Omental fat pad (tissue), 4 donors: ENCODE data around the gene ASAP2. TPM values are rescaled to one million over a fixed set of nuclear protein-coding genes. Genes with fewer than 3 reads are reported as not detected.

Experiments used
- ATAC-seq: fragments of 150-250 bp; one replicate; pipeline ENCODE4 v1.9.1; 2016; ENCODE audit warnings: mild to moderate bottlenecking, moderate library complexity; ENCODE audit not compliant: low FRiP score
- DNase-seq: peaks from one replicate; pipeline ENCODE4 v3.0.0-alpha.2; 2019; ENCODE audit warnings: low spot score
- total RNA-seq, 4 donors: library from RNA; depleted of rRNA; stranded (reverse); fragments of >200 nt; gene quantifications; one replicate each; pipeline ENCODE4 v1.1.0, GENCODE V29; 2016
- TF ChIP-seq, protein P1 (sequence below), 3 donors: fragments of 450-650 bp; IDR thresholded peaks; one replicate each; pipeline ENCODE4 v1.5.1; 2016 to 2017; ENCODE audit warnings: antibody characterized with exemption in 3 of 3, mild to moderate bottlenecking in 3 of 3, moderate library complexity in 2 of 3

Gene ASAP2
- total RNA-seq, 4 donors from 2014 or later, result 16.8 to 57.4 (median 22.8) TPM

DNA sequence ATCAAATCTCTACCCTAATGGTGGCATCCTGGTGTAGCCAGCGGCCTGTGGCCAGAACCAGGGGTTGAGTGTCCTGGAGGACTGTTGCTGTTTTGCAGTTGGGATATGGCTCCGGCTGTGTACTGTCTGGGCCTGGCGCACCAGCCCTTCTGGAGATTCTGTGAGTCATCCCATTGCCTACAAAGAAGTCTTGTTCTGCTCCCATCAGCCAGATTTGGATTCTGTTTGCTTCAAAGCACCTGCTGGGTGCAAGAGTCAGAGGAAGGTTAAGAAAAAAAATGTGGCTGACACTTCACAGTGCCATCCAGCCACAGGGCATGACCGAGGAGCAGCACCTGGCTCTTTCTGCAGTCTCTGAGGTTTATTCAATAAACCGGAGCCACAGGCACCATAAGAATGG lies 41.0 kb upstream of the ASAP2 start:
- no peak for ATAC-seq

DNA sequence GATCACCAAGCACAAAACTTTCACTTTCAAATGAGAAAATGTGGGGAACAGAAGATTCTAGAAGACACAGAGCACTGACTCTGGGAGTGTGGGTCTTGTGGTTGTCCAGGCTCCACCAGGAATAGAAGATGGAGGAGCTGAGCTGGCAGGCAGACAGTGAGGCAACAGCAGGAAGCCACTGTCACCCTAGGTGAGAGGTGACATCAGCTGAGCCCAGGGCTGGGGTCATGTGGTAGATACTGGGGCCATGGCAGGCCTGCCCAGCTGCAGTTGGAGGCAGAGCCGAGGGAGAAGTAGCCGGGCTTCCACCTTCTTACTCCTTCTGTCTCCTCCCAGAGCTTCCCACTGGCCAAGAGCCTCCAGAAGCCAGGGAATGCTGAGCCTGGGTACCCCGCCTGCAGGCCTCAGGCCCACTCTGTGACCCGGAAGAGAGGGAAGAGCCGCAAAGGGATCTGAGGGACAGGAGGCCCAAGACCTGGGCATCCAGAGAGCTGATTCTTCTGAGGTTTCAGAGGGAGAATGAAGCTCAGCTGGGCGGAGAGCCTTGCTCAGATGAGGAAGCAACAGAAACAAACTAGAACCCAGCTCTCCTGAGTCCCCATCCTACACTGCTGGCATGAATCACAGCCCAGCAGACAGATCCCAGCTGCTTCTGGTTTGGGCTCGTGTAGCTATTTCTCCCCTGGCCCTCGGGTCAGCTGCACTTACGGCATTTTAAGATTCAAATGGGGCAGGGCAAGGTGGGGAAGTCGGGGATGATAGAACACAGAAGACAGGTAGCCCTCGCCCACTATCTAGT lies 39.8 kb upstream of the ASAP2 start:
- ATAC-seq (no peak), DNase-seq (no peak)
- TF ChIP-seq, protein P1, sequence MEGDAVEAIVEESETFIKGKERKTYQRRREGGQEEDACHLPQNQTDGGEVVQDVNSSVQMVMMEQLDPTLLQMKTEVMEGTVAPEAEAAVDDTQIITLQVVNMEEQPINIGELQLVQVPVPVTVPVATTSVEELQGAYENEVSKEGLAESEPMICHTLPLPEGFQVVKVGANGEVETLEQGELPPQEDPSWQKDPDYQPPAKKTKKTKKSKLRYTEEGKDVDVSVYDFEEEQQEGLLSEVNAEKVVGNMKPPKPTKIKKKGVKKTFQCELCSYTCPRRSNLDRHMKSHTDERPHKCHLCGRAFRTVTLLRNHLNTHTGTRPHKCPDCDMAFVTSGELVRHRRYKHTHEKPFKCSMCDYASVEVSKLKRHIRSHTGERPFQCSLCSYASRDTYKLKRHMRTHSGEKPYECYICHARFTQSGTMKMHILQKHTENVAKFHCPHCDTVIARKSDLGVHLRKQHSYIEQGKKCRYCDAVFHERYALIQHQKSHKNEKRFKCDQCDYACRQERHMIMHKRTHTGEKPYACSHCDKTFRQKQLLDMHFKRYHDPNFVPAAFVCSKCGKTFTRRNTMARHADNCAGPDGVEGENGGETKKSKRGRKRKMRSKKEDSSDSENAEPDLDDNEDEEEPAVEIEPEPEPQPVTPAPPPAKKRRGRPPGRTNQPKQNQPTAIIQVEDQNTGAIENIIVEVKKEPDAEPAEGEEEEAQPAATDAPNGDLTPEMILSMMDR (IDR thresholded peaks at IDR 0.05), result no peak

More for the DNA sequence above, 41.0 kb upstream of the ASAP2 start:
- no peak for DNase-seq
- TF ChIP-seq, protein P1 (IDR thresholded peaks at IDR 0.05), result no peak

DNA sequence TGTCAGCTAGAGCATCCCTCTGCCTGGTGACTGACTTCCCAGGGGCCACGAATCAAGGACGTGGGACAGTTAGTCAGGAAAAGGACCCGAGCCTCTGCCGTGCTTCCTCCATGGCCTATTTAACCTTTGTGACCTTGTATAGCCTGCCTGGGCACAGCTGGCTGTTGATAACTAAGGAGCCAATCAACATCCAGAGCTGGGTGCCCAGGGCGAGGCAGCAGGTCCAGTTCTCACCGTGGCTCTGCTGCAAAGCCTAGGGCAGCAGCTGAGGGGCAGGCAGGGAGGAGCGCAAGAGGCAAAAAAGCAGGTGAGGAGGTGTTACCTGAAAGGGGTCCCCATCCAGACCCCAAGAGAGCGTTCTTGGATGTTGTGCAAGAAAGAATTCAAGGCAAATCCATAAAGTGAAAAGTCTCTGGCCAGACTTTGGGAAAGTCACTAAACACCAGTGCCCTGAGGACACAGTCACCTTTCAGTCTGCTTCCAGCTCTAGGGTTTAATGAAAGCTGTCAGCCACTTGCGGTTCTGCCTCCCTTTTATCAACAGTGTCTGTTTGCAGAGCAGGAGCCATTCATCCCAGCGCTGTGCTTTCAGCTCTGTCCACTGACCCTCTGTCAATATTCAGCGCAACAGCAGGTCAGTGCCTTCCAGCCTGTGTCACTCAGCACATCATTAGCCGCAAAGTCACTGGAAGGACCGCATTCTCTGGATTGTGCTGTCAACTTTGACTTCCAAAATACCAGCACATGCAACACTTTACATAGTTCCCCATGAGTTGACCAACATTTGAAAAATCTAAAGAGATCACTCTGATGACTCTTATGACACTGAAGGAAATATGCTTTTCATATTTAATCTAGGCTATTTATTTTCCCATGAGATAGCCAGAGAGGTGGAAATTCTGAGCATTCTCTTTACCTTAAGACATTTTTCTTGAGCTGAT lies 38.6 kb upstream of the ASAP2 start:
- no peak for DNase-seq
- ATAC-seq, result no peak
- TF ChIP-seq, protein P1 (IDR thresholded peaks at IDR 0.05), result no peak

DNA sequence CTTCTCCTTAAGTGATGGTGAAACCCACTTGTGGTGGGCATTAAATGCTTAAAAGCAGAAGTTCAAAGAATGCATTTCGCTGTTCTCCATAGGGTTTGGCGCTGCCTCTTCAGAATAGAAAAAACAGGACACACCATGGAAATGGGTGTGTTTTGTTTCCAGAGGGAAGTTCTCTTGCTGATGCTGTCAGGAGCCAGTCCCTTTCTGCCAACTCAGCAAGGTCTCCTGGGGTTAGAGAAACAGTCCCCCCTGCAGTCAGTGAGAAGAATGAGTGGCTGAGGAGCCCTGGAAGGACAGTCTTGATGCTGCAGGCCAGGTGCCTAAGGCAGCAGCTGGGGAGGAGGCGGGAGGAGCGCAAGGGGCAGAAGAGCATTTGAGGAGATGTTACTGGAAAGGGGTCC lies 37.8 kb upstream of the ASAP2 start:
- TF ChIP-seq, protein P1 (IDR thresholded peaks at IDR 0.05), result no peak
- ATAC-seq (no peak), DNase-seq (no peak)

DNA sequence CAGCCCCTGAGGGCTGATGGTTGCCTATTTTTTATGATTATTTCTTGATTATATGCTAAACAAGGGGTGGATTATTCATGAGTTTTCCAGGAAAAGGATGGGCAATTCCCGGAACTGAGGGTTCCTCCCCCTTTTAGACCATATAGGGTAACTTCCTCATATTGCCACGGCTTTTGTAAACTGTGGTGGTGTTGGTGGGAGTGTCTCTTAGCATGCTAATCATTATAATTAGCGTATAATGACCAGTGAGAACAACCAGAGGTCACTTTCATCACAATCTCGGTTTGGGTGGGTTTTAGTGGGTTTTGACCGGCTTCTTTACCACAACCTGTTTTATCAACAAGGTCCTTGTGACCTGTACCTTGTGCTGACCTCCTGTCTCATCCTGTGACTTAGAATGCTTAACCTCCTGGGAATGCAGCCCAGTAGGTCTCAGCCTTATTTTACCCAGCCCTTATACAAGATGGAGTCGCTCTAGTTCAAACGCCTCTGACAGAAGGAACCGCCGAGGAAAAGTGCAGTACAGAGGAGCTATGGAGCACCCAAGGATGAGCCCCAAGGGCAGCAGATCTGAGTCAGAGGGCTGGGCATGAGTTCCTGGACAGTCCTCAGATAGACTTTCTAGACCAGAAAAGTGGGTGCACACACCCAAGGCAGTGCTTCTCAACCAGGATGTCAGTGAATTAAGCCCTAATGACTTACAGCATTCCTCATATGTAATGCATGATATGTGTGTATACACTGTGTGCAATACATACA lies 37.1 kb upstream of the ASAP2 start:
- DNase-seq, result no peak
- TF ChIP-seq, protein P1 (IDR thresholded peaks at IDR 0.05), result no peak
- ATAC-seq, result no peak

DNA sequence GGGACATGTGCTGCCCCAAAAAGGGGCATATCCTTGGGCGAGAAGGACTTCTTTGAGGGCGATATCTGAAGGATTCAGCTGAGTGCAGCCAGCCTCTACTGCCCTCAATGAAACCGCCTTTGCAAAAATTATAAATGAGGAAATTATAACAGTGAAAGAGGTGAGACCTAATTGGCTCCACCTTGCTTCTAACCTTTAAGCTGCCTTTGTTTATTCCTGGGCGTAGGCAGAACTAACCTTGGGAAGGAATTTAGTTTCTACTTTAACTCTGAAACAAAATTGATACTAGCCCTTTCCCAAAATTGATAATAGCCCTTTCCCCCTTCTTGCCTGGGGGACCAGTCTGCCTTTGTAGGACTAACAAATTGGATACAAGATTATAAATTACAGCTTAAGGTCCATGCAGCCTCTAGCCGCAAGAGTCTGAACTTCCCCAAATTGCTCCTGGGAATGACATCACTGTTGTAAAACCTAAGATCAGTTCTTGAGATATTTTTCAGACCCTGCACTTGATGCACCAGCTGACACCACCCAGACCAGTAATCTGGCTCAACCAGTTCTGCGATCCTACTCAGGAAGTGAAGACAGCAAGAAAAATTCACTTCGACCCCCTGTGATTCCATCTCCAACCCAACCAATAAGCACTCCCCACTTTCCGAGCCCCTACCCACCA lies 36.0 kb upstream of the ASAP2 start:
- TF ChIP-seq, protein P1 (IDR thresholded peaks at IDR 0.05), result no peak
- ATAC-seq (no peak), DNase-seq (no peak)
